Measurements from ENCODE around the gene FEM1A. TPM values are rescaled to one million over a fixed set of nuclear protein-coding genes. Genes with fewer than 3 reads are reported as not detected.

Gene FEM1A
- total and polyA plus RNA-seq, 4 donors, result 5.6 to 14.6 (median 8.6) TPM

DNA sequence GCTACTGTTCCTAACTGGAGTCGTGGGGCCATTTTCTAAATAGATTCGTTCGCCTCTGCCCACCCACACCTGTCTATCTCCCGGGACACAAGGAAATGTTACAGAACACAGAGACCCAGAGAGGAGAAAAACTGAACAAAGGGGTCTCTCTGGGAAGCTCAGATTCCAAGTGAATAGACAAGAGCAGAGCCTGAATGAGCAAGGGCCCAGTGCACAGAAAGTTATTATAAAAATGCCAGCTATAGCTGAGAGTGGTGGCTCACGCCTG is 27.2 kb upstream of the FEM1A start:
- 65 to 71% methylated on average over 5 of the region's 5 CpGs for WGBS, 2 donors
- H3K36me3 ChIP-seq (ENCODE audit: control insufficient read depth in 4 of 4, insufficient read depth in 4 of 4, low read length in 4 of 4), result no peaks in the 10 kb centered on the region
- TF ChIP-seq, protein P1, sequence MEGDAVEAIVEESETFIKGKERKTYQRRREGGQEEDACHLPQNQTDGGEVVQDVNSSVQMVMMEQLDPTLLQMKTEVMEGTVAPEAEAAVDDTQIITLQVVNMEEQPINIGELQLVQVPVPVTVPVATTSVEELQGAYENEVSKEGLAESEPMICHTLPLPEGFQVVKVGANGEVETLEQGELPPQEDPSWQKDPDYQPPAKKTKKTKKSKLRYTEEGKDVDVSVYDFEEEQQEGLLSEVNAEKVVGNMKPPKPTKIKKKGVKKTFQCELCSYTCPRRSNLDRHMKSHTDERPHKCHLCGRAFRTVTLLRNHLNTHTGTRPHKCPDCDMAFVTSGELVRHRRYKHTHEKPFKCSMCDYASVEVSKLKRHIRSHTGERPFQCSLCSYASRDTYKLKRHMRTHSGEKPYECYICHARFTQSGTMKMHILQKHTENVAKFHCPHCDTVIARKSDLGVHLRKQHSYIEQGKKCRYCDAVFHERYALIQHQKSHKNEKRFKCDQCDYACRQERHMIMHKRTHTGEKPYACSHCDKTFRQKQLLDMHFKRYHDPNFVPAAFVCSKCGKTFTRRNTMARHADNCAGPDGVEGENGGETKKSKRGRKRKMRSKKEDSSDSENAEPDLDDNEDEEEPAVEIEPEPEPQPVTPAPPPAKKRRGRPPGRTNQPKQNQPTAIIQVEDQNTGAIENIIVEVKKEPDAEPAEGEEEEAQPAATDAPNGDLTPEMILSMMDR (IDR thresholded peaks at IDR 0.05; ENCODE audit: control extremely low read depth, extremely low read depth), result no peak

GRCh38 chr19:4768934-4769777 is 22.4 kb upstream of the FEM1A start:
- TF ChIP-seq, protein P1 (IDR thresholded peaks at IDR 0.05; ENCODE audit: control extremely low read depth, extremely low read depth), result no peak
- Histone ChIP-seq H3K9ac (ENCODE audit: insufficient read depth in 1 of 2, low read length in 2 of 2) (no peak overlapping the region), H3K4me1 (ENCODE audit: control insufficient read depth in 5 of 5, insufficient read depth in 5 of 5, low read length in 5 of 5) (peaks cover 0 to 2% (median 0%) of the 10 kb centered on the region in 5 donors), H3K9me3 (ENCODE audit: control insufficient read depth in 4 of 4, insufficient read depth in 3 of 4, low read length in 3 of 4) (no peaks in the 10 kb centered on the region), H3K36me3 (ENCODE audit: control insufficient read depth in 4 of 4, insufficient read depth in 4 of 4, low read length in 4 of 4) (no peaks in the 10 kb centered on the region), H3K27me3 (ENCODE audit: control insufficient read depth in 3 of 3, insufficient read depth in 3 of 3, low read length in 2 of 3) (no peaks in the 10 kb centered on the region), H3K4me3 (no peak overlapping the region), H3K27ac (ENCODE audit: low read depth in 1 of 2, low read length in 1 of 2) (no peak overlapping the region)
- DNase-seq (peak; percentile 90 to 94 (median 94)), ATAC-seq (ENCODE audit: insufficient read depth, low FRiP score) (peak; percentile 90)
- 9 to 11% methylated on average over 37 of the region's 37 CpGs for WGBS, 2 donors

More for the DNA sequence above, 27.2 kb upstream of the FEM1A start:
- ATAC-seq (ENCODE audit: insufficient read depth, low FRiP score) (no peak), DNase-seq (no peak)
- peaks cover 0 to 2% (median 0%) of the 10 kb centered on the region in 3 donors for H3K27me3 ChIP-seq (ENCODE audit: control insufficient read depth in 3 of 3, insufficient read depth in 3 of 3, low read length in 2 of 3)
- H3K9me3 ChIP-seq (ENCODE audit: control insufficient read depth in 4 of 4, insufficient read depth in 3 of 4, low read length in 3 of 4), result no peaks in the 10 kb centered on the region
- H3K4me3 ChIP-seq, result no peak overlapping the region
- H3K27ac ChIP-seq (ENCODE audit: low read depth in 1 of 2, low read length in 1 of 2), result no peak overlapping the region
- H3K4me1 ChIP-seq (ENCODE audit: control insufficient read depth in 5 of 5, insufficient read depth in 5 of 5, low read length in 5 of 5), result peaks cover 4 to 7% (median 4%) of the 10 kb centered on the region in 5 donors
- H3K9ac ChIP-seq (ENCODE audit: insufficient read depth in 1 of 2, low read length in 2 of 2), result no peak overlapping the region

GRCh38 chr19:4772566-4772965 is 19.0 kb upstream of the FEM1A start:
- ATAC-seq (ENCODE audit: insufficient read depth, low FRiP score) (no peak), DNase-seq (no peak)
- Histone ChIP-seq H3K4me3 (no peak overlapping the region), H3K27me3 (ENCODE audit: control insufficient read depth in 3 of 3, insufficient read depth in 3 of 3, low read length in 2 of 3) (no peaks in the 10 kb centered on the region), H3K4me1 (ENCODE audit: control insufficient read depth in 5 of 5, insufficient read depth in 5 of 5, low read length in 5 of 5) (peaks cover 0 to 2% (median 0%) of the 10 kb centered on the region in 5 donors), H3K27ac (ENCODE audit: low read depth in 1 of 2, low read length in 1 of 2) (no peak overlapping the region), H3K9ac (ENCODE audit: insufficient read depth in 1 of 2, low read length in 2 of 2) (no peak overlapping the region), H3K9me3 (ENCODE audit: control insufficient read depth in 4 of 4, insufficient read depth in 3 of 4, low read length in 3 of 4) (no peaks in the 10 kb centered on the region), H3K36me3 (ENCODE audit: control insufficient read depth in 4 of 4, insufficient read depth in 4 of 4, low read length in 4 of 4) (no peaks in the 10 kb centered on the region)
- 44 to 69% methylated on average over 2 of the region's 2 CpGs for WGBS, 2 donors
- TF ChIP-seq, protein P1 (IDR thresholded peaks at IDR 0.05; ENCODE audit: control extremely low read depth, extremely low read depth), result no peak
